Measurements from ENCODE around the gene PLLP.

Gene PLLP

GRCh38 chr16:57258910-57259475 lies 25.5 kb downstream of the PLLP start:
- no peak for TF ChIP-seq CTCF (IDR thresholded peaks at IDR 0.05; ENCODE audit: low read depth, low read length)
- H3K4me3 ChIP-seq (ENCODE audit: low read depth, low read length), result no peak overlapping the region

- H3K4me3 ChIP-seq (ENCODE audit: low read depth, low read length), result no peak overlapping the region
- TF ChIP-seq CTCF (IDR thresholded peaks at IDR 0.05; ENCODE audit: low read depth, low read length), result no peak
Measured at GRCh38 chr16:57258226-57258909, 26.1 kb downstream of the PLLP start.

GRCh38 chr16:57257455-57258070 lies 26.9 kb downstream of the PLLP start:
- TF ChIP-seq CTCF (IDR thresholded peaks at IDR 0.05; ENCODE audit: low read depth, low read length), result no peak

GRCh38 chr16:57256601-57257395 lies 27.7 kb downstream of the PLLP start:
- H3K4me3 ChIP-seq (ENCODE audit: low read depth, low read length), result no peak overlapping the region
- TF ChIP-seq CTCF (IDR thresholded peaks at IDR 0.05; ENCODE audit: low read depth, low read length), result no peak

More at GRCh38 chr16:57257455-57258070, 26.9 kb downstream of the PLLP start:
- no peak overlapping the region for H3K4me3 ChIP-seq (ENCODE audit: low read depth, low read length)

- no peak overlapping the region for H3K4me3 ChIP-seq (ENCODE audit: low read depth, low read length)
- no peak for TF ChIP-seq CTCF (IDR thresholded peaks at IDR 0.05; ENCODE audit: low read depth, low read length)
Measured at GRCh38 chr16:57255686-57256415, 28.6 kb downstream of the PLLP start.

- H3K4me3 ChIP-seq (ENCODE audit: low read depth, low read length), result no peak overlapping the region
- no peak for TF ChIP-seq CTCF (IDR thresholded peaks at IDR 0.05; ENCODE audit: low read depth, low read length)
Measured at GRCh38 chr16:57253466-57253865, 31.0 kb downstream of the PLLP start.
